ENCODE data around the gene SIGLEC6.
"Not testable (repeated sequence)": the region's sequence is repeated elsewhere in the genome, so short reads cannot be mapped to it uniquely, and the experiment has no call there.

Gene SIGLEC6

GRCh38 chr19:51508059-51508733 is 23.3 kb downstream of the SIGLEC6 start:
- DNase-seq (ENCODE audit: low spot score): no peak

GRCh38 chr19:51507640-51508058 is 23.8 kb downstream of the SIGLEC6 start:
- no peak for DNase-seq (ENCODE audit: low spot score)

GRCh38 chr19:51507192-51507591 is 24.3 kb downstream of the SIGLEC6 start:
- DNase-seq (ENCODE audit: low spot score): no peak

- DNase-seq (ENCODE audit: low spot score): no peak
These were observed 25.6 kb downstream of the SIGLEC6 start for GRCh38 chr19:51505904-51506303.

- DNase-seq (ENCODE audit: low spot score): no peak
These were observed 27.6 kb downstream of the SIGLEC6 start for GRCh38 chr19:51503896-51504295.

GRCh38 chr19:51503286-51503817 is 28.1 kb downstream of the SIGLEC6 start:
- no peak for DNase-seq (ENCODE audit: low spot score)

GRCh38 chr19:51501594-51502263 is 29.7 kb downstream of the SIGLEC6 start, which contains the start of gene SIGLEC12:
SIGLEC12 (minus strand) TSS chr19:51501800; CDS start chr19:51501733, 67 bp downstream.
- DNase-seq (ENCODE audit: low spot score): no peak

- DNase-seq (ENCODE audit: low spot score): not testable (repeated sequence)
These were observed 30.5 kb downstream of the SIGLEC6 start for GRCh38 chr19:51500931-51501330.

GRCh38 chr19:51497666-51498065 is 33.8 kb downstream of the SIGLEC6 start:
- DNase-seq (ENCODE audit: low spot score): no peak

- DNase-seq (ENCODE audit: low spot score): no peak
These were observed 37.7 kb downstream of the SIGLEC6 start for GRCh38 chr19:51493776-51494175.

- DNase-seq (ENCODE audit: low spot score): no peak
These were observed 39.9 kb downstream of the SIGLEC6 start for GRCh38 chr19:51491586-51491985.

GRCh38 chr19:51490676-51491075 is 40.8 kb downstream of the SIGLEC6 start:
- DNase-seq (ENCODE audit: low spot score): no peak

GRCh38 chr19:51489113-51489512 is 42.4 kb downstream of the SIGLEC6 start:
- no peak for DNase-seq (ENCODE audit: low spot score)

GRCh38 chr19:51488491-51488890 is 43.0 kb downstream of the SIGLEC6 start:
- no peak for DNase-seq (ENCODE audit: low spot score)

GRCh38 chr19:51485960-51486660 is 45.4 kb downstream of the SIGLEC6 start:
- no peak for DNase-seq (ENCODE audit: low spot score)

GRCh38 chr19:51480590-51480989 is 50.9 kb downstream of the SIGLEC6 start:
- DNase-seq (ENCODE audit: low spot score): no peak

GRCh38 chr19:51479531-51480331 is 51.7 kb downstream of the SIGLEC6 start:
- no peak for DNase-seq (ENCODE audit: low spot score)

- no peak for DNase-seq (ENCODE audit: low spot score)
These were observed 52.9 kb downstream of the SIGLEC6 start, which contains the start of gene CEACAM18 for GRCh38 chr19:51478381-51479234. CEACAM18 (plus strand) TSS chr19:51478539.

- no peak for DNase-seq (ENCODE audit: low spot score)
These were observed 54.1 kb downstream of the SIGLEC6 start for GRCh38 chr19:51477344-51477743.

GRCh38 chr19:51476164-51476563 is 55.3 kb downstream of the SIGLEC6 start:
- no peak for DNase-seq (ENCODE audit: low spot score)

Measured in HuH-7.5 (cell line).